HG03521 (cell line): ENCODE results near the gene SFT2D2.

Experiments used
- ATAC-seq: cut with Tn5 transposase; IDR thresholded peaks from one replicate; pipeline ENCODE4 v1.9.1; 2021; ENCODE audit warnings: mild to moderate bottlenecking, moderate library complexity; ENCODE audit not compliant: unreplicated experiment

The SFT2D2 gene

GRCh38 chr1:168301664-168302320, 76.0 kb downstream of the SFT2D2 start:
- ATAC-seq: no peak
